GM12875 (cell line): ENCODE results near the gene KCNQ1OT1.

Experiments
- H3K4me3 ChIP-seq: one replicate; pipeline ENCODE4 v1.5.1; 2011; ENCODE audit warnings: low read depth, low read length, control low read depth
- CTCF ChIP-seq: IDR thresholded peaks from 2 replicates; pipeline ENCODE4 v1.5.1; 2011; ENCODE audit warnings: low read depth, mild to moderate bottlenecking, control low read depth, inconsistent platforms, low read length, moderate library complexity, borderline replicate concordance; ENCODE audit not compliant: insufficient read depth

The KCNQ1OT1 gene

GRCh38 chr11:2713094-2713493 is 13.3 kb upstream of the KCNQ1OT1 start:
- no peak overlapping the region for H3K4me3 ChIP-seq
- TF ChIP-seq CTCF, result no peak

- TF ChIP-seq CTCF, result no peak
- no peak overlapping the region for H3K4me3 ChIP-seq
Observed at GRCh38 chr11:2711161-2711560, 11.4 kb upstream of the KCNQ1OT1 start.

GRCh38 chr11:2709429-2709828 is 9.6 kb upstream of the KCNQ1OT1 start:
- H3K4me3 ChIP-seq, result no peak overlapping the region
- TF ChIP-seq CTCF, result no peak

GRCh38 chr11:2708757-2709281 is 9.0 kb upstream of the KCNQ1OT1 start:
- no peak for TF ChIP-seq CTCF
- H3K4me3 ChIP-seq, result no peak overlapping the region

- TF ChIP-seq CTCF, result no peak
- H3K4me3 ChIP-seq, result no peak overlapping the region
Observed at GRCh38 chr11:2708151-2708581, 8.4 kb upstream of the KCNQ1OT1 start.

- H3K4me3 ChIP-seq, result no peak overlapping the region
- TF ChIP-seq CTCF, result no peak
Observed at GRCh38 chr11:2707736-2708135, 7.9 kb upstream of the KCNQ1OT1 start.

GRCh38 chr11:2706321-2706720 is 6.5 kb upstream of the KCNQ1OT1 start:
- H3K4me3 ChIP-seq, result no peak overlapping the region
- TF ChIP-seq CTCF, result no peak
